Measurements from ENCODE around the gene TMC2. TPM values are rescaled to one million over a fixed set of nuclear protein-coding genes. Genes with fewer than 3 reads are reported as not detected.

The TMC2 gene
- total RNA-seq, 2 experiments from 2014 or later, result not detected

GRCh38 chr20:2599288-2600006 lies 63.1 kb downstream of the TMC2 start:
- H3K4me1 Mint-ChIP-seq (ENCODE audit: low read depth), result no peaks in the 10 kb centered on the region
- no peak overlapping the region for H3K4me3 Mint-ChIP-seq
- TF ChIP-seq, protein P1, sequence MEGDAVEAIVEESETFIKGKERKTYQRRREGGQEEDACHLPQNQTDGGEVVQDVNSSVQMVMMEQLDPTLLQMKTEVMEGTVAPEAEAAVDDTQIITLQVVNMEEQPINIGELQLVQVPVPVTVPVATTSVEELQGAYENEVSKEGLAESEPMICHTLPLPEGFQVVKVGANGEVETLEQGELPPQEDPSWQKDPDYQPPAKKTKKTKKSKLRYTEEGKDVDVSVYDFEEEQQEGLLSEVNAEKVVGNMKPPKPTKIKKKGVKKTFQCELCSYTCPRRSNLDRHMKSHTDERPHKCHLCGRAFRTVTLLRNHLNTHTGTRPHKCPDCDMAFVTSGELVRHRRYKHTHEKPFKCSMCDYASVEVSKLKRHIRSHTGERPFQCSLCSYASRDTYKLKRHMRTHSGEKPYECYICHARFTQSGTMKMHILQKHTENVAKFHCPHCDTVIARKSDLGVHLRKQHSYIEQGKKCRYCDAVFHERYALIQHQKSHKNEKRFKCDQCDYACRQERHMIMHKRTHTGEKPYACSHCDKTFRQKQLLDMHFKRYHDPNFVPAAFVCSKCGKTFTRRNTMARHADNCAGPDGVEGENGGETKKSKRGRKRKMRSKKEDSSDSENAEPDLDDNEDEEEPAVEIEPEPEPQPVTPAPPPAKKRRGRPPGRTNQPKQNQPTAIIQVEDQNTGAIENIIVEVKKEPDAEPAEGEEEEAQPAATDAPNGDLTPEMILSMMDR (IDR thresholded peaks at IDR 0.05), result no peak
- H3K27me3 Mint-ChIP-seq, result peaks cover 6% of the 10 kb centered on the region
- intact Hi-C loops (cut with micrococcal nuclease), result no loop called here
- no peak overlapping the region for H3K27ac Mint-ChIP-seq
- H3K36me3 Mint-ChIP-seq (ENCODE audit: low read depth), result no peaks in the 10 kb centered on the region
- CTCF ChIA-PET, result interaction anchor here (0.6 to 1.0 kb wide), 2 partner anchors 47 to 78 kb away, joined by 3 to 4 read pairs; no protein-coding TSS in a partner anchor
- POLR2A ChIA-PET, result no interaction called here
- DNase-seq (no peak), ATAC-seq (no peak)
- no peaks in the 10 kb centered on the region for H3K9me3 Mint-ChIP-seq

GRCh38 chr20:2602046-2602735 lies 65.8 kb downstream of the TMC2 start:
- Mint-ChIP-seq H3K36me3 (ENCODE audit: low read depth) (no peaks in the 10 kb centered on the region), H3K27ac (no peak overlapping the region), H3K9me3 (peaks cover 1% of the 10 kb centered on the region), H3K27me3 (peaks cover under 1% of the 10 kb centered on the region), H3K4me3 (no peak overlapping the region), H3K4me1 (ENCODE audit: low read depth) (no peaks in the 10 kb centered on the region)
- ChIA-PET POLR2A (no interaction called here), CTCF (no interaction called here)
- DNase-seq, result no peak
- TF ChIP-seq, protein P1 (IDR thresholded peaks at IDR 0.05), result no peak
- no peak for ATAC-seq
- intact Hi-C loops (cut with micrococcal nuclease), result no loop called here

- Mint-ChIP-seq H3K27me3 (peaks cover 2% of the 10 kb centered on the region), H3K9me3 (peaks cover 5% of the 10 kb centered on the region), H3K4me1 (ENCODE audit: low read depth) (no peaks in the 10 kb centered on the region), H3K4me3 (no peak overlapping the region), H3K27ac (no peak overlapping the region), H3K36me3 (ENCODE audit: low read depth) (no peaks in the 10 kb centered on the region)
- no peak for ATAC-seq
- intact Hi-C loops (cut with micrococcal nuclease), result no loop called here
- ChIA-PET POLR2A (no interaction called here), CTCF (no interaction called here)
- TF ChIP-seq, protein P1 (IDR thresholded peaks at IDR 0.05), result no peak
- DNase-seq, result no peak
Measured at GRCh38 chr20:2602746-2603145, 66.4 kb downstream of the TMC2 start.

- ChIA-PET POLR2A (no interaction called here), CTCF (no interaction called here)
- Mint-ChIP-seq H3K4me3 (no peak overlapping the region), H3K9me3 (peaks cover 5% of the 10 kb centered on the region), H3K27me3 (peaks cover 2% of the 10 kb centered on the region), H3K27ac (no peak overlapping the region), H3K36me3 (ENCODE audit: low read depth) (no peaks in the 10 kb centered on the region), H3K4me1 (ENCODE audit: low read depth) (no peaks in the 10 kb centered on the region)
- TF ChIP-seq, protein P1 (IDR thresholded peaks at IDR 0.05), result no peak
- no peak for DNase-seq
- intact Hi-C loops (cut with micrococcal nuclease), result no loop called here
- no peak for ATAC-seq
Measured at GRCh38 chr20:2603816-2604505, 67.6 kb downstream of the TMC2 start.

DNA sequence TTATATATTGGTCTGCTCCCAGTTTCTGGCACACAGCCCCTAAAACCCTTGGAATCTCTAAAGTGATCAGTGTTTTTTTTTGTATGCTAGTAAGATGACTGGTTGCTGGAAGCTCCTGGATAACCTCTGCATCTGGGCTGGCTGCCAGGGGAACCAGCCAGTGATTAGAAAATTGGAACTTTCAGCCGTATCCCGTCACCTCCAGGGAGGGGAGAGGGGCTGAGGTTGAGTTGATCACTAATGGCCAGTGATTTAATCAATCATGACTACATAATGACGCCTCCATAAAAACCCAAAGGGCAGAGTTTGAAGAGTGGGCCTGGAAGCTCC lies 68.1 kb downstream of the TMC2 start:
- H3K4me1 Mint-ChIP-seq (ENCODE audit: low read depth), result no peaks in the 10 kb centered on the region
- H3K27me3 Mint-ChIP-seq, result peaks cover 4% of the 10 kb centered on the region
- POLR2A ChIA-PET, result no interaction called here
- TF ChIP-seq, protein P1 (IDR thresholded peaks at IDR 0.05), result no peak
- no peak overlapping the region for H3K27ac Mint-ChIP-seq
- CTCF ChIA-PET, result no interaction called here
- ATAC-seq (no peak), DNase-seq (no peak)
- intact Hi-C loops (cut with micrococcal nuclease), result no loop called here
- peaks cover 5% of the 10 kb centered on the region for H3K9me3 Mint-ChIP-seq
- H3K36me3 Mint-ChIP-seq (ENCODE audit: low read depth), result no peaks in the 10 kb centered on the region
- no peak overlapping the region for H3K4me3 Mint-ChIP-seq

Measured in activated CD8-positive, alpha-beta T cell treated with anti-CD3 and anti-CD28 coated beads for 36 hours (primary cell).